Measurements from ENCODE around the gene CORO2B.

DNA sequence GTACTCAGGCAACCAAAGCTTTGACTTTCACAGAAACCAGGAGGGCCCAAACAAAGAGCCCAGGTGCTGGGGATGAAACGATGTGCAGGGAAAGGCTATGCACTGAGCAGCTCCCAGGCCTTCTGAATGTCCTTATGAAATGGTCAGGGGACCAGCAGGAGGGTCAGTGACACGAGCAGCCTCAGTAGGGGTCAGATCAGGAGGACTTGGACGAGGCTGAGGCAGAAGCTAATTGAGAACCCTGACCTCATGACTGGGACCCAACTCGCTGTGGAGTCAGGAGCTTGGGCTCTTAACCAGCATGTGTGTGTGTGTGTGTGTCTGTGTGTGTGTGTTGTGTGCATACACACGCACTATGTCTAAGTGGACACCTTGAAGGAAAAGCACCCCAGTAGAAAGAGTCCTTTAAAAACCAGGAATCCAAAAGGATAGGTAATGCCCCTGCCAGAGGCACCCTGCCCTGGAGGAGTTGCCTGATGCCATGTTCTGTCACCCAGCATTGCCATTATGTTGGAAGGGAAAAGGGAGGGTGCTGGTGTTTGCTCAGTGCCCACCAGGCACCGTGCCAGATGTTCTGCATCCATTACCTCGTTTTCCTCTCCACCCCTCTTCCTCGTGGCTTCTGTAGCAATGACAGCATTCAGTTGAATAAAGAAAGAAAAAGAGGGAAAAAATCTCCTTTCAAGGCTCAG, 50.9 kb downstream of the CORO2B start:
- no peak for TF ChIP-seq POLR2A (IDR thresholded peaks at IDR 0.05)
- TF ChIP-seq, protein P1, sequence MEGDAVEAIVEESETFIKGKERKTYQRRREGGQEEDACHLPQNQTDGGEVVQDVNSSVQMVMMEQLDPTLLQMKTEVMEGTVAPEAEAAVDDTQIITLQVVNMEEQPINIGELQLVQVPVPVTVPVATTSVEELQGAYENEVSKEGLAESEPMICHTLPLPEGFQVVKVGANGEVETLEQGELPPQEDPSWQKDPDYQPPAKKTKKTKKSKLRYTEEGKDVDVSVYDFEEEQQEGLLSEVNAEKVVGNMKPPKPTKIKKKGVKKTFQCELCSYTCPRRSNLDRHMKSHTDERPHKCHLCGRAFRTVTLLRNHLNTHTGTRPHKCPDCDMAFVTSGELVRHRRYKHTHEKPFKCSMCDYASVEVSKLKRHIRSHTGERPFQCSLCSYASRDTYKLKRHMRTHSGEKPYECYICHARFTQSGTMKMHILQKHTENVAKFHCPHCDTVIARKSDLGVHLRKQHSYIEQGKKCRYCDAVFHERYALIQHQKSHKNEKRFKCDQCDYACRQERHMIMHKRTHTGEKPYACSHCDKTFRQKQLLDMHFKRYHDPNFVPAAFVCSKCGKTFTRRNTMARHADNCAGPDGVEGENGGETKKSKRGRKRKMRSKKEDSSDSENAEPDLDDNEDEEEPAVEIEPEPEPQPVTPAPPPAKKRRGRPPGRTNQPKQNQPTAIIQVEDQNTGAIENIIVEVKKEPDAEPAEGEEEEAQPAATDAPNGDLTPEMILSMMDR (IDR thresholded peaks at IDR 0.05 in 8 of 11, conservative IDR thresholded peaks at IDR 0.05 in 3 of 11) = no peak
